ENCODE data around the gene SPRED1. TPM values are rescaled to one million over a fixed set of nuclear protein-coding genes. Genes with fewer than 3 reads are reported as not detected.

The SPRED1 gene
- total RNA-seq, 1 donor from 2014 or later, result 20.4 TPM

GRCh38 chr15:38373016-38373415 is 120.4 kb downstream of the SPRED1 start:
- no peak for TF ChIP-seq CTCF (IDR thresholded peaks at IDR 0.05; ENCODE audit: insufficient read depth, low read length, poor library complexity, severe bottlenecking)
- no peaks in the 10 kb centered on the region for H3K27me3 ChIP-seq (ENCODE audit: control insufficient read depth, insufficient read depth, low read length)
- no peak for DNase-seq (ENCODE audit: low read depth)
- no peaks in the 10 kb centered on the region for H3K36me3 ChIP-seq (ENCODE audit: control insufficient read depth, insufficient read depth, low read length)
- no peak overlapping the region for H3K4me3 ChIP-seq (ENCODE audit: low read depth, low read length)

GRCh38 chr15:38374029-38374428 is 121.4 kb downstream of the SPRED1 start:
- no peak for DNase-seq (ENCODE audit: low read depth)
- TF ChIP-seq CTCF (IDR thresholded peaks at IDR 0.05; ENCODE audit: insufficient read depth, low read length, poor library complexity, severe bottlenecking), result no peak
- Histone ChIP-seq H3K27me3 (ENCODE audit: control insufficient read depth, insufficient read depth, low read length) (no peaks in the 10 kb centered on the region), H3K4me3 (ENCODE audit: low read depth, low read length) (no peak overlapping the region), H3K36me3 (ENCODE audit: control insufficient read depth, insufficient read depth, low read length) (no peaks in the 10 kb centered on the region)

GRCh38 chr15:38374556-38374955 is 121.9 kb downstream of the SPRED1 start:
- H3K36me3 ChIP-seq (ENCODE audit: control insufficient read depth, insufficient read depth, low read length), result no peaks in the 10 kb centered on the region
- H3K4me3 ChIP-seq (ENCODE audit: low read depth, low read length), result no peak overlapping the region
- no peak for DNase-seq (ENCODE audit: low read depth)
- no peaks in the 10 kb centered on the region for H3K27me3 ChIP-seq (ENCODE audit: control insufficient read depth, insufficient read depth, low read length)
- no peak for TF ChIP-seq CTCF (IDR thresholded peaks at IDR 0.05; ENCODE audit: insufficient read depth, low read length, poor library complexity, severe bottlenecking)

- H3K36me3 ChIP-seq (ENCODE audit: control insufficient read depth, insufficient read depth, low read length), result no peaks in the 10 kb centered on the region
- H3K27me3 ChIP-seq (ENCODE audit: control insufficient read depth, insufficient read depth, low read length), result no peaks in the 10 kb centered on the region
- no peak for TF ChIP-seq CTCF (IDR thresholded peaks at IDR 0.05; ENCODE audit: insufficient read depth, low read length, poor library complexity, severe bottlenecking)
- no peak for DNase-seq (ENCODE audit: low read depth)
- H3K4me3 ChIP-seq (ENCODE audit: low read depth, low read length), result no peak overlapping the region
Measured at GRCh38 chr15:38376081-38376480, 123.4 kb downstream of the SPRED1 start.

GRCh38 chr15:38377636-38378035 is 125.0 kb downstream of the SPRED1 start:
- no peak for DNase-seq (ENCODE audit: low read depth)
- Histone ChIP-seq H3K27me3 (ENCODE audit: control insufficient read depth, insufficient read depth, low read length) (no peaks in the 10 kb centered on the region), H3K4me3 (ENCODE audit: low read depth, low read length) (no peak overlapping the region), H3K36me3 (ENCODE audit: control insufficient read depth, insufficient read depth, low read length) (no peaks in the 10 kb centered on the region)
- TF ChIP-seq CTCF (IDR thresholded peaks at IDR 0.05; ENCODE audit: insufficient read depth, low read length, poor library complexity, severe bottlenecking), result no peak

- Histone ChIP-seq H3K4me3 (ENCODE audit: low read depth, low read length) (no peak overlapping the region), H3K36me3 (ENCODE audit: control insufficient read depth, insufficient read depth, low read length) (no peaks in the 10 kb centered on the region), H3K27me3 (ENCODE audit: control insufficient read depth, insufficient read depth, low read length) (no peaks in the 10 kb centered on the region)
- TF ChIP-seq CTCF (IDR thresholded peaks at IDR 0.05; ENCODE audit: insufficient read depth, low read length, poor library complexity, severe bottlenecking), result no peak
- no peak for DNase-seq (ENCODE audit: low read depth)
Measured at GRCh38 chr15:38378161-38378560, 125.5 kb downstream of the SPRED1 start.

All from kidney epithelial cell (primary cell).